ENCODE data around the gene FLYWCH1.
A peak's percentile ranks its signal among the peaks of the same experiment; 100 is the strongest.

FLYWCH1 gene

GRCh38 chr16:2911638-2912329, at the start of gene FLYWCH1:
Gene FLYWCH1, plus strand, starts transcription at chr16:2911931. Its CDS starts 17,755 bp downstream, at chr16:2929686.
- peak; percentile 97 to 99 for DNase-seq

- no peak for DNase-seq
These were observed 46.1 kb upstream of the FLYWCH1 start for GRCh38 chr16:2865651-2866050.

- DNase-seq = no peak
These were observed 45.3 kb upstream of the FLYWCH1 start for GRCh38 chr16:2866431-2866830.

GRCh38 chr16:2867661-2867986, 44.1 kb upstream of the FLYWCH1 start:
- DNase-seq = no peak

- DNase-seq = peak; percentile 77 to 89
These were observed 43.5 kb upstream of the FLYWCH1 start for GRCh38 chr16:2867987-2868789.

GRCh38 chr16:2871926-2872325, 39.8 kb upstream of the FLYWCH1 start:
- DNase-seq = no peak

GRCh38 chr16:2874032-2874911, 37.5 kb upstream of the FLYWCH1 start:
- no peak for DNase-seq

GRCh38 chr16:2874912-2875362, 36.8 kb upstream of the FLYWCH1 start:
- peak in 1 of 2 experiments; percentile 68 for DNase-seq

- no peak for DNase-seq
These were observed 31.8 kb upstream of the FLYWCH1 start for GRCh38 chr16:2879854-2880508.

GRCh38 chr16:2881783-2882649, 29.7 kb upstream of the FLYWCH1 start:
- peak in 1 of 2 experiments; percentile 50 for DNase-seq

- DNase-seq = peak; percentile 98 to 99
These were observed 28.9 kb upstream of the FLYWCH1 start, which contains the start of gene FLYWCH2 for GRCh38 chr16:2882650-2883457. Gene FLYWCH2, plus strand, starts transcription at chr16:2883215. Its CDS starts 13,235 bp downstream, at chr16:2896450.

GRCh38 chr16:2883458-2883908, 28.2 kb upstream of the FLYWCH1 start:
- peak in 1 of 2 experiments; percentile 51 for DNase-seq

- no peak for DNase-seq
These were observed 27.7 kb upstream of the FLYWCH1 start for GRCh38 chr16:2884041-2884451.

GRCh38 chr16:2894231-2894630, 17.5 kb upstream of the FLYWCH1 start:
- DNase-seq = no peak

GRCh38 chr16:2895813-2896212, 15.9 kb upstream of the FLYWCH1 start:
- no peak for DNase-seq

GRCh38 chr16:2896480-2897010, 15.2 kb upstream of the FLYWCH1 start:
- no peak for DNase-seq

- no peak for DNase-seq
These were observed 14.6 kb upstream of the FLYWCH1 start for GRCh38 chr16:2897110-2897509.

GRCh38 chr16:2898831-2899563, 12.7 kb upstream of the FLYWCH1 start:
- no peak for DNase-seq

- no peak for DNase-seq
These were observed 12.1 kb upstream of the FLYWCH1 start for GRCh38 chr16:2899564-2900072.

Data from NCI-H524 (cell line).